Keratinocyte (primary cell): ENCODE data around the gene MRPL38. TPM values are rescaled to one million over a fixed set of nuclear protein-coding genes. Genes with fewer than 3 reads are reported as not detected.

ENCODE experiments used
- DNase-seq: peaks from one replicate; pipeline ENCODE4 v3.0.0-alpha.2; 2011; ENCODE audit warnings: low read depth, missing footprints, low spot score
- FAIRE-seq: peaks from 2 replicates; lab custom pipeline; 2011; peaks lifted over from hg19 to GRCh38; lab: Jason Lieb, UNC
- H2AFZ ChIP-seq: 2 replicates; pipeline ENCODE4 v1.6.0; 2012; ENCODE audit warnings: low read length, control low read depth, inconsistent platforms; ENCODE audit not compliant: control insufficient read depth
- H3K27ac ChIP-seq: 2 replicates; pipeline ENCODE4 v1.5.1; 2011; ENCODE audit warnings: low read length; ENCODE audit not compliant: control insufficient read depth, insufficient read depth
- H3K27me3 ChIP-seq: 3 replicates; pipeline ENCODE4 v1.6.0; 2011; ENCODE audit warnings: low read length; ENCODE audit not compliant: control insufficient read depth, insufficient read depth; ENCODE audit errors: extremely low read depth
- H3K36me3 ChIP-seq, 2 experiments: 2 replicates in 1 of 2; 3 replicates in 1 of 2; pipeline ENCODE4 v1.5.1; 2011; ENCODE audit warnings: low read length in 2 of 2, mild to moderate bottlenecking in 1 of 2; ENCODE audit not compliant: control insufficient read depth in 2 of 2, insufficient read depth in 2 of 2; ENCODE audit errors: extremely low read depth in 1 of 2
- H3K4me1 ChIP-seq: 3 replicates; pipeline ENCODE4 v1.5.1; 2011; ENCODE audit warnings: low read length; ENCODE audit not compliant: control insufficient read depth, insufficient read depth; ENCODE audit errors: extremely low read depth
- H3K4me2 ChIP-seq: 3 replicates; pipeline ENCODE4 v1.6.0; 2011; ENCODE audit warnings: low read depth, low read length; ENCODE audit not compliant: control insufficient read depth, insufficient read depth; ENCODE audit errors: extremely low read depth
- H3K4me3 ChIP-seq, 3 experiments: fragments of 200-600 bp in 1 of 3; sonication (generic) in 1 of 3; 2 replicates in 2 of 3; 3 replicates in 1 of 3; pipeline ENCODE4 v1.5.1; 2011 to 2016; ENCODE audit warnings: low read length in 3 of 3, mild to moderate bottlenecking in 3 of 3, control low read depth in 2 of 3, inconsistent platforms in 1 of 3, low read depth in 1 of 3, mixed read lengths in 1 of 3, mixed run types in 1 of 3, moderate library complexity in 1 of 3; ENCODE audit not compliant: control insufficient read depth in 2 of 3, insufficient read depth in 2 of 3; ENCODE audit errors: extremely low read depth in 1 of 3
- H3K79me2 ChIP-seq: 2 replicates; pipeline ENCODE4 v1.6.0; 2012; ENCODE audit warnings: low read length; ENCODE audit not compliant: control insufficient read depth, insufficient read depth
- H3K9ac ChIP-seq: 3 replicates; pipeline ENCODE4 v1.6.0; 2011; ENCODE audit warnings: low read length; ENCODE audit not compliant: control insufficient read depth, insufficient read depth; ENCODE audit errors: extremely low read depth
- H3K9me1 ChIP-seq: 3 replicates; pipeline ENCODE4 v1.6.0; 2011; ENCODE audit warnings: low read length; ENCODE audit not compliant: control insufficient read depth, insufficient read depth; ENCODE audit errors: extremely low read depth
- H3K9me3 ChIP-seq: 2 replicates; pipeline ENCODE4 v1.5.1; 2012; ENCODE audit warnings: low read depth, low read length; ENCODE audit not compliant: control insufficient read depth
- H4K20me1 ChIP-seq: 3 replicates; pipeline ENCODE4 v1.6.0; 2011; ENCODE audit warnings: low read length; ENCODE audit not compliant: control insufficient read depth, insufficient read depth; ENCODE audit errors: extremely low read depth
- CTCF ChIP-seq, 3 experiments: IDR thresholded peaks in 1 of 3; conservative IDR thresholded peaks in 1 of 3; optimal IDR thresholded peaks in 1 of 3; 2 replicates in 2 of 3; 3 replicates in 1 of 3; pipeline versions ENCODE3 to v1.5.1; 2011; ENCODE audit warnings: low read length in 3 of 3, mild to moderate bottlenecking in 3 of 3, moderate library complexity in 2 of 3, control low read depth in 1 of 3, inconsistent platforms in 1 of 3; ENCODE audit not compliant: insufficient read depth in 2 of 3; ENCODE audit errors: extremely low read depth in 1 of 3
- EZH2 ChIP-seq: IDR thresholded peaks from one replicate; pipeline ENCODE4 v1.6.1; 2012; ENCODE audit warnings: inconsistent platforms, mild to moderate bottlenecking, low read length, moderate library complexity
- dilution Hi-C: fragments of 300-500 bp; cut with MboI; formaldehyde crosslinking; loops from one replicate; pipeline ENCODE4 v1.7.0; 2020; ENCODE audit warnings: low sequenced_read_pairs; ENCODE audit not compliant: extremely low pct_ligation_motif_present
- polyA plus RNA-seq, 5 experiments: library from polyadenylated mRNA; depleted of rRNA in 3 of 5; stranded (reverse) in 3 of 5; stranded (forward) in 1 of 5; unstranded in 1 of 5; fragments of >200 nt; gene quantifications; 1 replicate in 1 of 5; 2 replicates in 3 of 5; 3 replicates in 1 of 5; pipeline versions ENCODE4 v1.2.1 to v1.2.3, GENCODE V29; 2011 to 2012; ENCODE audit warnings: missing spikeins in 2 of 5, low read depth in 1 of 5, low replicate concordance in 1 of 5

Gene MRPL38
- polyA plus RNA-seq, 1 donor (not counting 4 experiments of a cell fraction or from before 2014, with no cell fraction given): 25.2 TPM

GRCh38 chr17:75927286-75927922, 22.7 kb upstream of the MRPL38 start:
- dilution Hi-C loops: no loop called here
- no peaks in the 10 kb centered on the region for H3K27me3 ChIP-seq
- H3K4me2 ChIP-seq: peak overlapping the region; percentile 73
- peaks cover 15% of the 10 kb centered on the region for H3K4me1 ChIP-seq
- H2AFZ ChIP-seq: peak overlapping the region; percentile 77
- TF ChIP-seq EZH2 (no peak), CTCF (optimal IDR thresholded peaks at IDR 0.05 in 1 of 3, IDR thresholded peaks at IDR 0.05 in 1 of 3, conservative IDR thresholded peaks at IDR 0.05 in 1 of 3; ENCODE audit: extremely low read depth in 1 of 3, insufficient read depth in 2 of 3, low read length in 3 of 3) (peak; percentile 52 to 73 (median 72))
- FAIRE-seq (peak; percentile 91), DNase-seq (no peak)
- H3K4me3 ChIP-seq: peak overlapping the region in 2 of 3 experiments; percentile 18 to 26
- peak overlapping the region; percentile 14 for H3K27ac ChIP-seq
- H3K9me1 ChIP-seq: no peaks in the 10 kb centered on the region
- H3K79me2 ChIP-seq: no peaks in the 10 kb centered on the region
- no peak overlapping the region for H3K9ac ChIP-seq
- H3K36me3 ChIP-seq: no peaks in the 10 kb centered on the region
- no peaks in the 10 kb centered on the region for H3K9me3 ChIP-seq
- no peaks in the 10 kb centered on the region for H4K20me1 ChIP-seq

- H4K20me1 ChIP-seq: no peaks in the 10 kb centered on the region
- H3K4me2 ChIP-seq: no peak overlapping the region
- dilution Hi-C loops: no loop called here
- TF ChIP-seq CTCF (optimal IDR thresholded peaks at IDR 0.05 in 1 of 3, IDR thresholded peaks at IDR 0.05 in 1 of 3, conservative IDR thresholded peaks at IDR 0.05 in 1 of 3; ENCODE audit: extremely low read depth in 1 of 3, insufficient read depth in 2 of 3, low read length in 3 of 3) (no peak), EZH2 (no peak)
- no peaks in the 10 kb centered on the region for H3K36me3 ChIP-seq
- H3K4me1 ChIP-seq: peaks cover 15% of the 10 kb centered on the region
- FAIRE-seq (no peak), DNase-seq (no peak)
- no peaks in the 10 kb centered on the region for H3K79me2 ChIP-seq
- H3K9me3 ChIP-seq: no peaks in the 10 kb centered on the region
- no peak overlapping the region for H2AFZ ChIP-seq
- no peak overlapping the region for H3K27ac ChIP-seq
- H3K9me1 ChIP-seq: no peaks in the 10 kb centered on the region
- H3K9ac ChIP-seq: no peak overlapping the region
- no peak overlapping the region for H3K4me3 ChIP-seq
- no peaks in the 10 kb centered on the region for H3K27me3 ChIP-seq
Observed at GRCh38 chr17:75926456-75926855, 21.8 kb upstream of the MRPL38 start.
